Measurements from ENCODE around the gene ALX3. TPM values are rescaled to one million over a fixed set of nuclear protein-coding genes. Genes with fewer than 3 reads are reported as not detected.

The ALX3 gene
- total RNA-seq, 1 experiment from 2014 or later, result not detected

DNA sequence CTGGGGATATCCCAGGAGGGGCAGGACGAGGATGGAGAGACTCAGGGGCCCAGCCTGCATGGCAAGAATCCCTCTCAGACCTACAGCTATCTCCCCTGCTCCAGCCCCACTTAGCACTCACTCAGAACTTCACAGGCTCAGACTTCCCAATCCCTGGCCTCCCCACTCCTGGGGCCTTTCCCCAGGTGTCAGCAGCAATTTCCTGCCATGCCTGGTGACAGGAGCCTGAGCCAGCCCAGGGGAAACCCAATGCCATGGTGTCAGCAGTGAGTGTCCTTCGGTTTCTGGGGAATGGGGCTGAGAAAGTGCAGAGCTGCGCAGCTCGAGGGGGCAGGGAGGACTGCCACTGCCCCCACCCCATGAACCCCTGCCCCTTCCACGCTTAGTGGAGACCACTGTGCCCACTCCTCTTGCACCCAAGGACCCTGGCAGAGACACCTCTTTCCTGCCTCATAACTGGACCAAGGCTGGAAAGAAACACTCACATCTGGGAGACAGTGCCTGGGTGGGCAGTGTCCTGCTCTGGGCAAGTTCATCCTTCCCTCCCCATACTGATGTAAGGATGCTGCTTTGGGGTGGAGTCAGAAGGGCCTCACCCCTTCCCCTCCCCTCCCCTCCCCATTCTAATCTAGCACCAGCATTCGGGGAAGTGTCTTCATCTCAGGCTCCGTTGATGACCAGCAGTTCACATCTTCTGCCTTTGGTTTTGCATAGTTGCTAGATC is 24.6 kb upstream of the ALX3 start:
- POLR2A ChIA-PET, result interaction anchor here (1.5 kb wide), 1 partner anchor 11 kb away, joined by 4 read pairs; no protein-coding TSS in a partner anchor
- CTCF ChIA-PET, result interaction anchor here (1.3 to 4.3 kb wide), 2 partner anchors 9 to 11 kb away, joined by 6 to 30 read pairs; no protein-coding TSS in a partner anchor
- H3K27ac Mint-ChIP-seq (ENCODE audit: low read depth, unreplicated experiment), result no peak overlapping the region
- BruUV-seq (replicated peaks), result no TSS peak
- H3K4me3 Mint-ChIP-seq (ENCODE audit: unreplicated experiment), result no peak overlapping the region
- no peaks in the 10 kb centered on the region for H3K4me1 Mint-ChIP-seq (ENCODE audit: insufficient read depth, unreplicated experiment)
- peaks cover 27% of the 10 kb centered on the region for H3K27me3 Mint-ChIP-seq (ENCODE audit: insufficient read depth, unreplicated experiment)
- no peak for TF ChIP-seq CTCF (IDR thresholded peaks at IDR 0.05; ENCODE audit: unreplicated experiment)
- no peak for DNase-seq (ENCODE audit: unreplicated experiment)
- intact Hi-C loops (cut with micrococcal nuclease), result no loop called here
- H3K9me3 Mint-ChIP-seq (ENCODE audit: unreplicated experiment), result no peaks in the 10 kb centered on the region
- H3K36me3 Mint-ChIP-seq (ENCODE audit: insufficient read depth, unreplicated experiment), result no peaks in the 10 kb centered on the region

DNA sequence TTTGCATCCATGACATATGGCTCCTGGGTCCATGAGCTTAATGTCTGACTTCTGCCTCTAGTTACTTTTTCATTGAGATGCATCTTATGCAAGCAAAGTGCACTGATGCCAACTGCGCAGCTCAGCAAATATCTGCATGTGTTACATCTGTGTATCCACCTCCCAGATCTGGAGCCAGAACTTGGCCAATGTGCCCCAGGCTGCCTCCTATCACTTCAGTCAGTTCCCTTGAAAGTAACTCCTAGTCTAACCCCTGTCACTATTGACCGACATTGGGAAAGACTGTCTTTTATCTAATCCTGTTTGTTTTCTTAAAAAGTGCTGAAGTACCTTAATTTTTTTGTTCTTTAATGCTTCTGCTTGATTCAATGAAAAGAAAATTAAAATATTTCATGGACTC is 22.5 kb upstream of the ALX3 start:
- no peak for TF ChIP-seq CTCF (IDR thresholded peaks at IDR 0.05; ENCODE audit: unreplicated experiment)
- no peaks in the 10 kb centered on the region for H3K4me1 Mint-ChIP-seq (ENCODE audit: insufficient read depth, unreplicated experiment)
- ChIA-PET POLR2A (interaction anchor here (0.6 to 1.1 kb wide), 2 partner anchors 9 to 39 kb away, joined by 3 read pairs; no protein-coding TSS in a partner anchor), CTCF (interaction anchor here (0.7 to 6.4 kb wide), 6 partner anchors 11 to 1229 kb away, joined by 3 to 167 read pairs (median 4); no protein-coding TSS in a partner anchor)
- no peaks in the 10 kb centered on the region for H3K9me3 Mint-ChIP-seq (ENCODE audit: unreplicated experiment)
- H3K36me3 Mint-ChIP-seq (ENCODE audit: insufficient read depth, unreplicated experiment), result no peaks in the 10 kb centered on the region
- H3K4me3 Mint-ChIP-seq (ENCODE audit: unreplicated experiment), result no peak overlapping the region
- DNase-seq (ENCODE audit: unreplicated experiment), result no peak
- H3K27ac Mint-ChIP-seq (ENCODE audit: low read depth, unreplicated experiment), result no peak overlapping the region
- H3K27me3 Mint-ChIP-seq (ENCODE audit: insufficient read depth, unreplicated experiment), result peaks cover 16% of the 10 kb centered on the region
- BruUV-seq (replicated peaks), result no TSS peak
- intact Hi-C loops (cut with micrococcal nuclease), result no loop called here

DNA sequence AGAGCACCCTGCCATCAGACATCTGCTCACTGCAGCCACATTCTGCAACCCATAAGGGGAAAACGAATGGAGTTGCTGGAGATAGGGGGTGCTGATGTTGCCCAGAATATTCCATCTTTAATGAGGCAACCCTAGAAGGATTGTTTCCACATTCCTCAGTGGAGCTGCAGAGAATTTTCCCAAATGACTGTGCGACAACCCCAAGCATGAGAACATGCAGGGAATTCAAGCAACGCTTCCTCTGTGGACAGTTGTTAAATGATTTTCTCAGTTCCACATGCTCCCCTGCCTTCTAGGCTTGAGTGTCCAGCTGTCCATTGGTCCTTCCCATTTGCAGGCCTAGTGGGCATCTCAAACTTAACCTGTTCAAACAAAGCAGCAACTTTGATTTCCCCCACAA is 21.3 kb upstream of the ALX3 start:
- H3K9me3 Mint-ChIP-seq (ENCODE audit: unreplicated experiment), result no peaks in the 10 kb centered on the region
- no TSS peak for BruUV-seq (replicated peaks)
- no peak overlapping the region for H3K27ac Mint-ChIP-seq (ENCODE audit: low read depth, unreplicated experiment)
- H3K4me1 Mint-ChIP-seq (ENCODE audit: insufficient read depth, unreplicated experiment), result no peaks in the 10 kb centered on the region
- intact Hi-C loops (cut with micrococcal nuclease), result no loop called here
- ChIA-PET CTCF (interaction anchor here (0.6 to 6.4 kb wide), 11 partner anchors 10 to 576 kb away, joined by 3 to 167 read pairs (median 4); no protein-coding TSS in a partner anchor), POLR2A (no interaction called here)
- TF ChIP-seq CTCF (IDR thresholded peaks at IDR 0.05; ENCODE audit: unreplicated experiment), result no peak
- peaks cover 20% of the 10 kb centered on the region for H3K27me3 Mint-ChIP-seq (ENCODE audit: insufficient read depth, unreplicated experiment)
- no peak for DNase-seq (ENCODE audit: unreplicated experiment)
- H3K36me3 Mint-ChIP-seq (ENCODE audit: insufficient read depth, unreplicated experiment), result no peaks in the 10 kb centered on the region
- no peak overlapping the region for H3K4me3 Mint-ChIP-seq (ENCODE audit: unreplicated experiment)

DNA sequence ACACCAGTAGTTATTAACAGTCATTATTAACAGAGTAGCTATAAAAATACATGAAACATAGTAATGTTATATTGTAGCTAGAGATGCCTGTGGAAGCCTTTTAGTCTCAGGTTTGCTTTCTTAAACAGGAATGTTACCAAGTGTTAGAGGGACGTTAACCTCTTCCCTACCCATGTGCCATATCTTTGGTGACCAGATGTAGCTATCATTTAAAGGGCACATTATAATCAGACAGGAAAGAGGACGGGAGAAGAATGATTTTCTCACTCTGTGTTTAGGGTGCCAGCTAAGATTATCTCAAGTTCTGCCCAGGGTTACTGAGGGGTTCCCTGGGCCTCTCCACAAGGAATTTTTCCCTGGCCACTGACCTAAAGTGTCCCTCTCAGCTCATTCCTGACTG is 20.9 kb upstream of the ALX3 start:
- intact Hi-C loops (cut with micrococcal nuclease), result no loop called here
- Mint-ChIP-seq H3K36me3 (ENCODE audit: insufficient read depth, unreplicated experiment) (no peaks in the 10 kb centered on the region), H3K4me3 (ENCODE audit: unreplicated experiment) (no peak overlapping the region), H3K4me1 (ENCODE audit: insufficient read depth, unreplicated experiment) (no peaks in the 10 kb centered on the region), H3K27ac (ENCODE audit: low read depth, unreplicated experiment) (no peak overlapping the region), H3K9me3 (ENCODE audit: unreplicated experiment) (no peaks in the 10 kb centered on the region), H3K27me3 (ENCODE audit: insufficient read depth, unreplicated experiment) (peaks cover 24% of the 10 kb centered on the region)
- POLR2A ChIA-PET, result no interaction called here
- CTCF ChIA-PET, result interaction anchor here (0.5 to 6.4 kb wide), 10 partner anchors 10 to 404 kb away, joined by 3 to 167 read pairs (median 6); no protein-coding TSS in a partner anchor
- TF ChIP-seq CTCF (IDR thresholded peaks at IDR 0.05; ENCODE audit: unreplicated experiment), result no peak
- no peak for DNase-seq (ENCODE audit: unreplicated experiment)
- no TSS peak for BruUV-seq (replicated peaks)

All from MCF 10A (cell line).